Measurements from ENCODE around the gene WDR35.

Gene WDR35

GRCh38 chr2:20011276-20012031, 21.5 kb upstream of the WDR35 start:
- DNase-seq (ENCODE audit: low read depth, low spot score), result no peak

GRCh38 chr2:20008703-20009102, 18.8 kb upstream of the WDR35 start:
- no peak for DNase-seq (ENCODE audit: low read depth, low spot score)

GRCh38 chr2:20005891-20006470, 16.1 kb upstream of the WDR35 start:
- no peak for DNase-seq (ENCODE audit: low read depth, low spot score)

GRCh38 chr2:20005067-20005627, 15.2 kb upstream of the WDR35 start:
- no peak for DNase-seq (ENCODE audit: low read depth, low spot score)

GRCh38 chr2:20001361-20001863, 11.5 kb upstream of the WDR35 start:
- no peak for DNase-seq (ENCODE audit: low read depth, low spot score)

- DNase-seq (ENCODE audit: low read depth, low spot score), result no peak
These were observed 3.8 kb upstream of the WDR35 start for GRCh38 chr2:19993731-19994130.

GRCh38 chr2:19991895-19992294, 2.0 kb upstream of the WDR35 start:
- no peak for DNase-seq (ENCODE audit: low read depth, low spot score)

- DNase-seq (ENCODE audit: low read depth, low spot score), result no peak
These were observed 467 bp upstream of the WDR35 start for GRCh38 chr2:19990416-19990728.

GRCh38 chr2:19989342-19989666, 601 bp downstream of the WDR35 start:
- no peak for DNase-seq (ENCODE audit: low read depth, low spot score)

GRCh38 chr2:19988600-19988999, 1.3 kb downstream of the WDR35 start:
- no peak for DNase-seq (ENCODE audit: low read depth, low spot score)

- no peak for DNase-seq (ENCODE audit: low read depth, low spot score)
These were observed 2.0 kb downstream of the WDR35 start for GRCh38 chr2:19987936-19988335.

GRCh38 chr2:19982268-19982667, 7.6 kb downstream of the WDR35 start:
- DNase-seq (ENCODE audit: low read depth, low spot score), result no peak

GRCh38 chr2:19979932-19980331, 10.0 kb downstream of the WDR35 start:
- DNase-seq (ENCODE audit: low read depth, low spot score), result no peak

GRCh38 chr2:19973466-19973865, 16.4 kb downstream of the WDR35 start:
- DNase-seq (ENCODE audit: low read depth, low spot score), result no peak

- DNase-seq (ENCODE audit: low read depth, low spot score), result no peak
These were observed 18.2 kb downstream of the WDR35 start for GRCh38 chr2:19971691-19972090.

GRCh38 chr2:19963386-19963785, 26.5 kb downstream of the WDR35 start:
- no peak for DNase-seq (ENCODE audit: low read depth, low spot score)

- DNase-seq (ENCODE audit: low read depth, low spot score), result no peak
These were observed 34.1 kb downstream of the WDR35 start for GRCh38 chr2:19955544-19956422.

- DNase-seq (ENCODE audit: low read depth, low spot score), result no peak
These were observed 40.8 kb downstream of the WDR35 start for GRCh38 chr2:19949071-19949470.

- no peak for DNase-seq (ENCODE audit: low read depth, low spot score)
These were observed 42.5 kb downstream of the WDR35 start for GRCh38 chr2:19947184-19947940.

GRCh38 chr2:19944205-19944845, 45.6 kb downstream of the WDR35 start:
- no peak for DNase-seq (ENCODE audit: low read depth, low spot score)

- no peak for DNase-seq (ENCODE audit: low read depth, low spot score)
These were observed 46.7 kb downstream of the WDR35 start for GRCh38 chr2:19943189-19943588.

Measured in activated naive CD8-positive, alpha-beta T cell treated with anti-CD3 and anti-CD28 coated beads, Interleukin-2, amount 50 U/mL, for 16 hours (primary cell).